ENCODE measurements around the gene KLK2. TPM values are rescaled to one million over a fixed set of nuclear protein-coding genes. Genes with fewer than 3 reads are reported as not detected.

KLK2 gene
- total and polyA plus RNA-seq, 2 of the 8 experiments (the other 6 are each of a cell fraction or from before 2014, with no cell fraction given) = 0.20 TPM; not detected in 1

- Histone ChIP-seq H3K79me2 (ENCODE audit: control insufficient read depth in 1 of 2, insufficient read depth in 2 of 2, low read length in 2 of 2) (no peaks in the 10 kb centered on the region), H4K5ac (ENCODE audit: insufficient read length, low read depth, low read length) (no peak overlapping the region), H3K4me3 (ENCODE audit: extremely low read depth in 1 of 4, insufficient read depth in 2 of 4, low read depth in 3 of 4, low read length in 4 of 4) (peak overlapping the region in 1 of 4 experiments; percentile 0; a peak in 1 of 8 replicates), H4K91ac (replicated peaks; ENCODE audit: insufficient read length, low read length) (no peak overlapping the region), H3K9ac (replicated peaks in 1 of 4; ENCODE audit: extremely low read depth in 1 of 4, low read depth in 3 of 4, low read length in 3 of 4) (no peak overlapping the region), H3K27me3 (replicated peaks in 1 of 4; ENCODE audit: control insufficient read depth in 3 of 4, extremely low read depth in 1 of 4, insufficient read depth in 3 of 4, low read length in 3 of 4) (no peaks in the 10 kb centered on the region; a peak in 1 of 7 replicates), H3K14ac (ENCODE audit: insufficient read length) (no peak overlapping the region), H3K9me3 (ENCODE audit: insufficient read depth in 2 of 2, low read depth in 1 of 2, low read length in 1 of 2) (no peaks in the 10 kb centered on the region), H2BK20ac (ENCODE audit: low read length) (no peak overlapping the region), H3K23ac (ENCODE audit: insufficient read length) (no peak overlapping the region), H3K23me2 (ENCODE audit: low read depth, low read length) (no peaks in the 10 kb centered on the region), H3K4ac (replicated peaks; ENCODE audit: insufficient read length, low read depth, low read length) (no peak overlapping the region), H2BK12ac (ENCODE audit: low read depth, low read length) (no peak overlapping the region), H2BK5ac (ENCODE audit: low read depth, low read length) (no peak overlapping the region), H3K18ac (ENCODE audit: extremely low read depth, low read length) (no peak overlapping the region), H4K8ac (ENCODE audit: extremely low read depth, insufficient read depth, low read length) (no peak overlapping the region), H3K27ac (ENCODE audit: low read depth, low read length) (no peak overlapping the region), H4K20me1 (replicated peaks in 1 of 2; ENCODE audit: control insufficient read depth in 1 of 2, insufficient read depth in 2 of 2, low read length in 2 of 2) (no peaks in the 10 kb centered on the region), H3K4me2 (ENCODE audit: insufficient read depth in 1 of 2, low read depth in 2 of 2, low read length in 2 of 2) (peak overlapping the region in 1 of 2 experiments; percentile 44; a peak in 2 of 4 replicates), H2BK15ac (ENCODE audit: low read length) (no peak overlapping the region), H3K36me3 (ENCODE audit: control insufficient read depth in 2 of 4, insufficient read depth in 4 of 4, low read length in 3 of 4) (no peaks in the 10 kb centered on the region), H3K56ac (replicated peaks; ENCODE audit: insufficient read length, low read depth, low read length) (no peak overlapping the region), H3K4me1 (replicated peaks in 1 of 4; ENCODE audit: control insufficient read depth in 3 of 4, insufficient read depth in 4 of 4, low read length in 3 of 4) (peaks cover 0 to 7% (median 5%) of the 10 kb centered on the region in 4 experiments; a peak in 5 of 7 replicates), H3K79me1 (ENCODE audit: low read depth, low read length) (no peaks in the 10 kb centered on the region), H2AFZ (ENCODE audit: low read length) (no peak overlapping the region), H2AK5ac (ENCODE audit: low read depth, low read length) (no peak overlapping the region), H2BK120ac (replicated peaks; ENCODE audit: low read depth, low read length) (no peak overlapping the region)
- CTCF ChIA-PET (ENCODE audit: partially characterized antibody) = interaction anchor here (0.6 to 3.5 kb wide), 57 partner anchors 9 to 565 kb away, joined by 3 to 22 read pairs (median 4); partner anchors contain the start of genes CLEC11A, EMC10, GARIN5A and KLK15
- DNase-seq (ENCODE audit: low read depth in 1 of 2, low spot score in 2 of 2) (peak in 1 of 2 experiments; percentile 48), FAIRE-seq (no peak)
- no peak for TF ChIP-seq RBBP5 (IDR thresholded peaks at IDR 0.05; ENCODE audit: borderline replicate concordance, low read depth, low read length)
- TF ChIP-seq, protein P1, sequence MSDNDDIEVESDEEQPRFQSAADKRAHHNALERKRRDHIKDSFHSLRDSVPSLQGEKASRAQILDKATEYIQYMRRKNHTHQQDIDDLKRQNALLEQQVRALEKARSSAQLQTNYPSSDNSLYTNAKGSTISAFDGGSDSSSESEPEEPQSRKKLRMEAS (IDR thresholded peaks at IDR 0.05) = peak; percentile 65; the same call in 1 of the 2 replicates
- POLR2A ChIA-PET (ENCODE audit: partially characterized antibody) = interaction anchor here (0.7 to 3.3 kb wide), 5 partner anchors 10 to 179 kb away, joined by 3 to 35 read pairs (median 3); partner anchors contain the start of gene KLK4
- 37% methylated on average over 12 of the region's 12 CpGs; no CpG with 5 or more reads in 1 of the 2 experiments for WGBS, 2 experiments (ENCODE audit: extremely low coverage in 1 of 2, insufficient coverage in 1 of 2, insufficient read length in 1 of 2, insufficient replicate concordance in 2 of 2, low coverage in 1 of 2, low lambda C conversion rate in 2 of 2, missing lambda C conversion rate in 1 of 2)
These were observed 48.4 kb downstream of the KLK2 start for GRCh38 chr19:50921426-50922316.
